H9 (cell line): ENCODE data around the gene FDPS. TPM values are rescaled to one million over a fixed set of nuclear protein-coding genes. Genes with fewer than 3 reads are reported as not detected.

ENCODE experiments used
- DNase-seq: peaks from one replicate; pipeline ENCODE4 v3.0.0-alpha.2; 2017
- H2AFZ ChIP-seq: one replicate; pipeline ENCODE4 v1.6.1; 2013; ENCODE audit warnings: mild to moderate bottlenecking, low read length, control low read depth, moderate library complexity
- H2AK5ac ChIP-seq: 2 replicates; pipeline ENCODE4 v1.6.1; 2013; ENCODE audit warnings: low read length, control low read depth, mixed read lengths; ENCODE audit not compliant: insufficient read length
- H2BK120ac ChIP-seq: one replicate; pipeline ENCODE4 v1.6.1; 2013; ENCODE audit warnings: low read depth, mild to moderate bottlenecking, low read length, control low read depth, inconsistent platforms; ENCODE audit not compliant: poor library complexity, severe bottlenecking
- H2BK12ac ChIP-seq: 2 replicates; pipeline ENCODE4 v1.6.1; 2013; ENCODE audit warnings: low read length, control low read depth, mixed read lengths, low read depth; ENCODE audit not compliant: insufficient read length
- H2BK15ac ChIP-seq: 2 replicates; pipeline ENCODE4 v1.6.1; 2013; ENCODE audit warnings: low read depth, low read length, control low read depth
- H2BK20ac ChIP-seq: one replicate; pipeline ENCODE4 v1.6.1; 2013; ENCODE audit warnings: low read depth, mild to moderate bottlenecking, low read length, control low read depth, inconsistent platforms; ENCODE audit not compliant: poor library complexity, severe bottlenecking
- H2BK5ac ChIP-seq: 2 replicates; pipeline ENCODE4 v1.6.1; 2013; ENCODE audit warnings: low read length, control low read depth, mixed read lengths; ENCODE audit not compliant: insufficient read length
- H3K14ac ChIP-seq: 2 replicates; pipeline ENCODE4 v1.6.1; 2013; ENCODE audit warnings: low read length, control low read depth; ENCODE audit not compliant: insufficient read depth
- H3K18ac ChIP-seq: 2 replicates; pipeline ENCODE4 v1.6.1; 2013; ENCODE audit warnings: low read depth, mild to moderate bottlenecking, mixed read lengths, low read length, control low read depth; ENCODE audit not compliant: insufficient read length
- H3K23ac ChIP-seq: 2 replicates; pipeline ENCODE4 v1.6.1; 2013; ENCODE audit warnings: low read length, control low read depth, mixed read lengths, low read depth; ENCODE audit not compliant: insufficient read length
- H3K23me2 ChIP-seq: 2 replicates; pipeline ENCODE4 v1.6.1; 2013; ENCODE audit warnings: low read depth, mild to moderate bottlenecking, mixed read lengths, low read length, control low read depth; ENCODE audit not compliant: insufficient read length, poor library complexity, severe bottlenecking
- H3K27ac ChIP-seq: 2 replicates; pipeline ENCODE4 v1.5.1; 2013; ENCODE audit warnings: low read length, control low read depth, mixed read lengths, low read depth; ENCODE audit not compliant: insufficient read length
- H3K27me3 ChIP-seq: 2 replicates; pipeline ENCODE4 v1.6.1; 2013; ENCODE audit warnings: low read length, control low read depth, inconsistent platforms; ENCODE audit not compliant: insufficient read depth
- H3K4ac ChIP-seq: 2 replicates; pipeline ENCODE4 v1.6.1; 2013; ENCODE audit warnings: low read depth, mild to moderate bottlenecking, control low read depth, inconsistent platforms, low read length, moderate library complexity
- H3K4me1 ChIP-seq: 2 replicates; pipeline ENCODE4 v1.6.1; 2013; ENCODE audit warnings: low read length, control low read depth, inconsistent platforms; ENCODE audit not compliant: insufficient read depth
- H3K4me2 ChIP-seq: 2 replicates; pipeline ENCODE4 v1.6.1; 2013; ENCODE audit warnings: low read length, control low read depth, mixed read lengths; ENCODE audit not compliant: insufficient read length, insufficient read depth
- H3K56ac ChIP-seq: 2 replicates; pipeline ENCODE4 v1.6.1; 2013; ENCODE audit warnings: low read depth, mild to moderate bottlenecking, mixed read lengths, low read length, control low read depth; ENCODE audit not compliant: insufficient read length
- H3K79me1 ChIP-seq: 2 replicates; pipeline ENCODE4 v1.6.1; 2013; ENCODE audit warnings: low read depth, mild to moderate bottlenecking, moderate library complexity, low read length, control low read depth, inconsistent platforms; ENCODE audit not compliant: insufficient read depth, poor library complexity, severe bottlenecking
- H3K79me2 ChIP-seq: 2 replicates; pipeline ENCODE4 v1.6.1; 2013; ENCODE audit warnings: low read length, control low read depth, inconsistent platforms; ENCODE audit not compliant: insufficient read depth
- H3K9ac ChIP-seq: 2 replicates; pipeline ENCODE4 v1.6.1; 2013; ENCODE audit warnings: low read length, control low read depth, mixed read lengths; ENCODE audit not compliant: insufficient read length; ENCODE audit errors: extremely low read depth
- H3K9me3 ChIP-seq: one replicate; pipeline ENCODE4 v1.6.1; 2013; ENCODE audit warnings: low read depth, low read length, inconsistent platforms; ENCODE audit not compliant: control insufficient read depth
- H3T11ph ChIP-seq: one replicate; pipeline ENCODE4 v1.6.1; 2013; ENCODE audit warnings: mild to moderate bottlenecking, low read length, control low read depth, inconsistent platforms
- H4K20me1 ChIP-seq: one replicate; pipeline ENCODE4 v1.6.1; 2013; ENCODE audit not compliant: control insufficient read depth, insufficient read length, insufficient read depth
- H4K5ac ChIP-seq: 2 replicates; pipeline ENCODE4 v1.6.1; 2013; ENCODE audit warnings: low read depth, mild to moderate bottlenecking, mixed read lengths, low read length, control low read depth; ENCODE audit not compliant: insufficient read length
- H4K8ac ChIP-seq: replicated peaks from 2 replicates; pipeline ENCODE4 v1.6.1; 2013; ENCODE audit warnings: low read length, control low read depth, mixed read lengths, low read depth; ENCODE audit not compliant: insufficient read length
- H4K91ac ChIP-seq: 2 replicates; pipeline ENCODE4 v1.6.1; 2013; ENCODE audit warnings: low read depth, mild to moderate bottlenecking, moderate library complexity, mixed read lengths, low read length, control low read depth; ENCODE audit not compliant: insufficient read length
- H3K27ac Mint-ChIP-seq, 3 experiments: 2 replicates in 2 of 3; 3 replicates in 1 of 3; pipeline ENCODE4 v1.8.0; 2020 to 2021; ENCODE audit warnings: mixed read lengths in 3 of 3, mild to moderate bottlenecking in 1 of 3, moderate library complexity in 1 of 3
- H3K27me3 Mint-ChIP-seq: 2 replicates; pipeline ENCODE4 v1.8.0; 2021; ENCODE audit warnings: low read depth, mild to moderate bottlenecking, moderate library complexity, mixed read lengths
- H3K36me3 Mint-ChIP-seq, 3 experiments: 2 replicates in 2 of 3; 3 replicates in 1 of 3; pipeline ENCODE4 v1.8.0; 2020 to 2021; ENCODE audit warnings: low read depth in 3 of 3, mixed read lengths in 3 of 3; ENCODE audit not compliant: insufficient read depth in 1 of 3
- H3K4me1 Mint-ChIP-seq, 2 experiments: 2 replicates each; pipeline ENCODE4 v1.8.0; 2020; ENCODE audit warnings: mixed read lengths in 2 of 2
- H3K4me3 Mint-ChIP-seq, 2 experiments: 2 replicates in 1 of 2; 3 replicates in 1 of 2; pipeline ENCODE4 v1.8.0; 2020 to 2021; ENCODE audit warnings: mild to moderate bottlenecking in 2 of 2, mixed read lengths in 2 of 2, moderate library complexity in 1 of 2
- H3K9me3 Mint-ChIP-seq, 2 experiments: 2 replicates in 1 of 2; 3 replicates in 1 of 2; pipeline ENCODE4 v1.8.0; 2020; ENCODE audit warnings: mild to moderate bottlenecking in 2 of 2, mixed read lengths in 2 of 2, moderate library complexity in 1 of 2
- CTCF ChIP-seq: fragments of 200-600 bp; sonication (generic); conservative IDR thresholded peaks from 3 replicates; pipeline ENCODE4 v1.8.0; 2021; ENCODE audit warnings: antibody characterized with exemption, mild to moderate bottlenecking
- WGBS: extraction: QIAGEN DNeasy Blood & Tissue Kit; methylation state at CpG from one replicate; pipeline ENCODE4 v1.1.7; 2013; ENCODE audit warnings: missing lambda C conversion rate, low lambda C conversion rate, mixed read lengths; ENCODE audit not compliant: insufficient read length; ENCODE audit errors: extremely low coverage; 5-methylcytosine and 5-hydroxymethylcytosine counted together
- total RNA-seq: library from RNA; stranded (reverse); gene quantifications from 2 replicates; pipeline ENCODE4 v1.2.1, GENCODE V29; 2021

Gene FDPS
- total RNA-seq, 1 experiment from 2014 or later, result 273 TPM

GRCh38 chr1:155267373-155267772, 41.3 kb upstream of the FDPS start:
- no peak overlapping the region for H3K4me2 ChIP-seq
- Mint-ChIP-seq H3K4me3 (no peak overlapping the region), H3K9me3 (no peaks in the 10 kb centered on the region), H3K27ac (no peak overlapping the region), H3K27me3 (no peaks in the 10 kb centered on the region), H3K4me1 (peaks cover 8 to 12% of the 10 kb centered on the region in 2 experiments), H3K36me3 (peaks cover 70 to 95% (median 93%) of the 10 kb centered on the region in 3 experiments; a peak in 6 of 7 replicates)
- H2BK15ac ChIP-seq, result no peak overlapping the region
- H3K9ac ChIP-seq, result no peak overlapping the region
- H4K20me1 ChIP-seq, result no peaks in the 10 kb centered on the region
- H4K5ac ChIP-seq, result no peak overlapping the region
- H3K14ac ChIP-seq, result no peak overlapping the region
- H4K91ac ChIP-seq, result no peak overlapping the region
- no peak overlapping the region for H2BK12ac ChIP-seq
- H2BK5ac ChIP-seq, result no peak overlapping the region
- no peak overlapping the region for H2BK20ac ChIP-seq
- H3K79me1 ChIP-seq, result peaks cover 2% of the 10 kb centered on the region
- no peak overlapping the region for H3K23ac ChIP-seq
- H3K27me3 ChIP-seq, result no peaks in the 10 kb centered on the region
- DNase-seq, result no peak
- no CpG with 5 or more reads among the region's 2 CpGs for WGBS
- H3K79me2 ChIP-seq, result peaks cover 6% of the 10 kb centered on the region
- H3K4me1 ChIP-seq, result peaks cover 3% of the 10 kb centered on the region
- no peak overlapping the region for H3K56ac ChIP-seq
- H2BK120ac ChIP-seq, result no peak overlapping the region
- H3K23me2 ChIP-seq, result no peaks in the 10 kb centered on the region
- H4K8ac ChIP-seq, result no peak overlapping the region
- H3K18ac ChIP-seq, result no peak overlapping the region
- H2AFZ ChIP-seq, result no peak overlapping the region
- TF ChIP-seq CTCF, result no peak
- H3K9me3 ChIP-seq, result no peaks in the 10 kb centered on the region
- H3K27ac ChIP-seq, result no peak overlapping the region
- no peak overlapping the region for H3K4ac ChIP-seq
- H2AK5ac ChIP-seq, result no peak overlapping the region
- H3T11ph ChIP-seq, result no peak overlapping the region
